Cardiac ventricle fibroblast (primary cell): ENCODE measurements around the gene KPNA6. TPM values are rescaled to one million over a fixed set of nuclear protein-coding genes. Genes with fewer than 3 reads are reported as not detected.

Source experiments
- total RNA-seq: library from RNA; depleted of rRNA; stranded (reverse); fragments of >200 nt; gene quantifications from 2 replicates; pipeline ENCODE4 v1.2.3, GENCODE V29; 2015

Gene KPNA6
- total RNA-seq = 26.4 and 29.0 TPM in 2 replicates

GRCh38 chr1:32107742-32108661 lies at the start of gene KPNA6:
KPNA6 (plus strand) TSS chr1:32108056; CDS start chr1:32108131, 75 bp downstream.

GRCh38 chr1:32072622-32073298 lies 35.1 kb upstream of the KPNA6 start, which contains the start of gene TMEM39B:
TMEM39B (plus strand) TSS chr1:32072939; CDS start chr1:32073048, 109 bp downstream.

GRCh38 chr1:32179443-32180185 lies 71.8 kb downstream of the KPNA6 start, which contains the start of gene TXLNA:
TXLNA (plus strand) TSS chr1:32179675; CDS start chr1:32180346, 671 bp downstream.

GRCh38 chr1:32200226-32201010 lies 92.6 kb downstream of the KPNA6 start, which contains the start of gene CCDC28B:
CCDC28B (plus strand) TSS chr1:32200595; CDS start chr1:32201936, 1,341 bp downstream.

GRCh38 chr1:32205401-32206370 lies 97.8 kb downstream of the KPNA6 start, which contains the start of gene IQCC:
IQCC (plus strand) TSS chr1:32205671; CDS start chr1:32205682, 11 bp downstream.

GRCh38 chr1:32208891-32209328 lies 101.1 kb downstream of the KPNA6 start, which contains the start of gene DCDC2B:
DCDC2B (plus strand) TSS chr1:32209089; CDS start chr1:32209094, 5 bp downstream.

GRCh38 chr1:32221980-32222755 lies 114.3 kb downstream of the KPNA6 start, which contains the start of the genes EIF3I and TMEM234:
EIF3I (plus strand) TSS chr1:32222407; CDS start chr1:32222442, 35 bp downstream.
TMEM234 (minus strand) TSS chr1:32222353; CDS start chr1:32222322, 31 bp downstream.

Other genes with a start within 250 kb of the KPNA6 start
- gene PTP4A2, start 169.7 kb upstream of the KPNA6 start, total RNA-seq = 168 and 287 TPM in 2 replicates
- gene KHDRBS1, start 94.2 kb upstream of the KPNA6 start, total RNA-seq = 33.1 and 39.8 TPM in 2 replicates
- gene TMEM39B, start 35.1 kb upstream of the KPNA6 start, total RNA-seq = 4.0 and 8.0 TPM in 2 replicates
- gene TXLNA, start 71.6 kb downstream of the KPNA6 start, total RNA-seq = 56.6 and 59.5 TPM in 2 replicates
- 6.2 and 12.8 TPM in 2 replicates for gene CCDC28B, start 92.5 kb downstream of the KPNA6 start, total RNA-seq
- 0.59 and 0.87 TPM in 2 replicates for gene IQCC, start 97.6 kb downstream of the KPNA6 start, total RNA-seq
- gene DCDC2B, start 101.0 kb downstream of the KPNA6 start, total RNA-seq = not detected in 2 replicates
- 8.3 and 9.6 TPM in 2 replicates for gene TMEM234, start 114.3 kb downstream of the KPNA6 start, total RNA-seq
- 187 and 195 TPM in 2 replicates for gene EIF3I, start 114.4 kb downstream of the KPNA6 start, total RNA-seq
- gene FAM167B, start 139.2 kb downstream of the KPNA6 start, total RNA-seq = 0.44 and 0.54 TPM in 2 replicates
- gene LCK, start 143.2 kb downstream of the KPNA6 start, total RNA-seq = not detected in 2 replicates
- gene HDAC1, start 184.0 kb downstream of the KPNA6 start, total RNA-seq = 46.2 and 46.7 TPM in 2 replicates
- gene MARCKSL1, start 228.2 kb downstream of the KPNA6 start, total RNA-seq = 419 and 469 TPM in 2 replicates